Measurements from ENCODE around the gene PLPP4.

The PLPP4 gene

DNA sequence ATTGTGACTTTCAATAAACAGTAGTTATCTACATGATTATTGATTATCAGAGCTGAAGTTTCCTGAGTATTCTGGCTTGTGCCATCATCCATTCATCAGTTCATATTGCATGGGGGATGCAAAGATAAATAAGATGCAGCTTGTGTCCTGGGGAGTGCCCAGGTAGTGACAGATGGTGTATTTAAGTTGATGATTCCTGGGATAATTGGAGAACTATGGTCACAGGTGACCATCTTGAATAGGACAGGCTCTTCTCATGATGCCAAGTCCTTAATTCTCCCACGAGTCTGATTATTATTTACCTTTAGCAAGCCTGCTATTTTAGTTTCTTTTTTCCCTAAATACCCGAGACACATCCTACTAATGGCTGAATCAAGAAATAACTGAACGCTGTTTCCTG, 64.9 kb downstream of the PLPP4 start:
- no peak overlapping the region for H3K4me3 ChIP-seq (ENCODE audit: low read depth, low read length)
- TF ChIP-seq, protein P1, sequence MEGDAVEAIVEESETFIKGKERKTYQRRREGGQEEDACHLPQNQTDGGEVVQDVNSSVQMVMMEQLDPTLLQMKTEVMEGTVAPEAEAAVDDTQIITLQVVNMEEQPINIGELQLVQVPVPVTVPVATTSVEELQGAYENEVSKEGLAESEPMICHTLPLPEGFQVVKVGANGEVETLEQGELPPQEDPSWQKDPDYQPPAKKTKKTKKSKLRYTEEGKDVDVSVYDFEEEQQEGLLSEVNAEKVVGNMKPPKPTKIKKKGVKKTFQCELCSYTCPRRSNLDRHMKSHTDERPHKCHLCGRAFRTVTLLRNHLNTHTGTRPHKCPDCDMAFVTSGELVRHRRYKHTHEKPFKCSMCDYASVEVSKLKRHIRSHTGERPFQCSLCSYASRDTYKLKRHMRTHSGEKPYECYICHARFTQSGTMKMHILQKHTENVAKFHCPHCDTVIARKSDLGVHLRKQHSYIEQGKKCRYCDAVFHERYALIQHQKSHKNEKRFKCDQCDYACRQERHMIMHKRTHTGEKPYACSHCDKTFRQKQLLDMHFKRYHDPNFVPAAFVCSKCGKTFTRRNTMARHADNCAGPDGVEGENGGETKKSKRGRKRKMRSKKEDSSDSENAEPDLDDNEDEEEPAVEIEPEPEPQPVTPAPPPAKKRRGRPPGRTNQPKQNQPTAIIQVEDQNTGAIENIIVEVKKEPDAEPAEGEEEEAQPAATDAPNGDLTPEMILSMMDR (IDR thresholded peaks at IDR 0.05; ENCODE audit: control insufficient read depth, extremely low read depth, insufficient read depth) = no peak
- DNase-seq (ENCODE audit: low read depth) = no peak

DNA sequence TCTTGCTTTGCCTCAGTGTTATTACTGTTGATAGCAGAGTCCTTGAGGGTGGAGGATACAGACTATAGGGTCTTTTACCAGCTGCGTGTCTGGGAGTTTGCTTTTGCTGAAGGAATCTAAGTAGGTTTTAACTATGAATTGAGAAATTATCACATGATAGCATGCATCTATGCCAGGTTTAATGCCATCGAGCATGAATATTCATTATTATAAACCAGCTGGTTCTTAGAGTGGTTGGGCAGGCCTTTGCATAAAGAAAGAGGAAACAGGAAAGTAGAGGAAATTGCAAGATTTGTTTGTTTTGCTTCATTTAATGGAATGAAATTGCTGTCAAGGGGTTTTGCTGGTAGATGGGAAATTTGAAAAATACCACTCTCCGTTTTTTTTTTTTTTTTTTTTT, 70.7 kb downstream of the PLPP4 start:
- DNase-seq (ENCODE audit: low read depth) = no peak
- TF ChIP-seq, protein P1 (IDR thresholded peaks at IDR 0.05; ENCODE audit: control insufficient read depth, extremely low read depth, insufficient read depth) = no peak
- H3K4me3 ChIP-seq (ENCODE audit: low read depth, low read length) = no peak overlapping the region

DNA sequence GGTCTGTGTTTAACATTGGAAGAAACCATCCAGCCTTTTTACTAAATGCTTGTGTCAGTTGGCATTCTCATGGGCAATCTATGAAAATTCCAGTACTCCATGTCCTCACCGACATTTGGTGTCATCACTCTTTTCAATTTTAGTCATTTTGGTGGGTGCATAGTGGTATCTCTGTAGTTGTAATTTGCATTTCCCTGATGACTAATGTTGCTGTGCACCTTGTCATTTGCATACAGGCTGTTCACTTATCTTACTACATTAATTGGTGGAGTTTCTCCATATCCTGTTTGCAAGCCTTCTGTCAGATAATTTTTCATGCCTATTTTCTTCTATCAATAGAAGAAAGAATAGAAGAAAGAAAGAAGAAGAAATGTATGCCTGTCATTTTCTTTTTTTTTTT, 73.7 kb downstream of the PLPP4 start:
- DNase-seq (ENCODE audit: low read depth) = no peak
- TF ChIP-seq, protein P1 (IDR thresholded peaks at IDR 0.05; ENCODE audit: control insufficient read depth, extremely low read depth, insufficient read depth) = no peak
- H3K4me3 ChIP-seq (ENCODE audit: low read depth, low read length) = no peak overlapping the region

DNA sequence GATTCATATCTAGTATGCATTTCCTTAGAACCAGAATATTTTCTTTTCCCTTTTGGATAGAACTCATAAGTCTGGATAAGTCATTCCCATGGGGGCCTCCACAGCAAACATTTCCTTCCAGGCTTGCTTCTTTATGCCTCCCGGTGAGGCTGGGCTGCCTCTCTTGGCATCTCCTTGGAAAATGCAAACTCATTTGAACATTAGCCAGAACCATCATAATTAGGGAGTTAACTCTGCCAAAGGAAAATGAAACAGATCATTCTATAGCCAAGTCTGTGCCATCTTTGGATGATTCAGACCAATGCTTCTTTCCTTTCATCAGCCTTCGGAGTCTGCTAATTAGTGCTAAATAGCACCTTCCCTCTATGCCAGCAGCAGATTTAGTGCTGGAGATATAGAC, 81.1 kb downstream of the PLPP4 start:
- DNase-seq (ENCODE audit: low read depth) = no peak
- TF ChIP-seq, protein P1 (IDR thresholded peaks at IDR 0.05; ENCODE audit: control insufficient read depth, extremely low read depth, insufficient read depth) = no peak
- H3K4me3 ChIP-seq (ENCODE audit: low read depth, low read length) = no peak overlapping the region

DNA sequence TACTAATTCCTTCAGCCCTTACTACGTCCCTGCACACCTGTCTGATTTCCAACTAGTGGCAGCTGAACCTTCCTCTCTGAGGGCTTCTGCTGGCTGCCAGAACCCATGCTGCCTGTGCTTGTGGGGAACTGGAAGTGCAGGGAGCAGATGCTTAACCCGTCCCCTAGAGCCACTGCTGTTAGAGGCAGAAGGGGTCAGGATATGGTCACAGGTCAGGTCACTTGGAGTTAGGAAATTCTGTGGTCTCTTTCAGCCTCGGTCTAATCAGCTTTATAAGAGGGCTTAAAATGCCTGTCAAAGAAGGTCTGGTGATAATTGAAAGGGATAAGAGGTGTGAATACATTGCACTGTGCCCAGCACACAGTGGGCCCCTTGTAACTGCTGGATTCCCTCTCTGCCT, 82.0 kb downstream of the PLPP4 start:
- H3K4me3 ChIP-seq (ENCODE audit: low read depth, low read length) = no peak overlapping the region
- no peak for DNase-seq (ENCODE audit: low read depth)
- TF ChIP-seq, protein P1 (IDR thresholded peaks at IDR 0.05; ENCODE audit: control insufficient read depth, extremely low read depth, insufficient read depth) = no peak

DNA sequence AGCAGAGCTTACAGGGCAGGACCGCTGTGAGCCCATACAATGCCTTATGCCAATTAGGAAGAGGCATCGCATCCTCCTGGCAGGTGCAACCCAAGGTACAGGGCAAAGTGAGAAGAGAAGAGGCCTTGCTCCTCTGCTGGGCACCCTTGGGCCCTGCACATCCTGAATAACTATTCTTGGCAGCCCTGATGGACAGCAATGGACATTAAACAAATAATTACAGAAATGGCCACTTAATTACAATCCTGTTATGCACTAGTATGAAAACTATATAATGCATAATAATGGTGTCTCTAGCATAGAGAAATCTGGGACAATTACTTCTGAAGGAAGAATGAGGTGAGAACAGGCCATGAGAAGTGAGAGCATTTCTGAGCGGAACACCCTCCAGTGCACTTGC, 83.5 kb downstream of the PLPP4 start:
- H3K4me3 ChIP-seq (ENCODE audit: low read depth, low read length) = no peak overlapping the region
- DNase-seq (ENCODE audit: low read depth) = no peak
- TF ChIP-seq, protein P1 (IDR thresholded peaks at IDR 0.05; ENCODE audit: control insufficient read depth, extremely low read depth, insufficient read depth) = no peak

DNA sequence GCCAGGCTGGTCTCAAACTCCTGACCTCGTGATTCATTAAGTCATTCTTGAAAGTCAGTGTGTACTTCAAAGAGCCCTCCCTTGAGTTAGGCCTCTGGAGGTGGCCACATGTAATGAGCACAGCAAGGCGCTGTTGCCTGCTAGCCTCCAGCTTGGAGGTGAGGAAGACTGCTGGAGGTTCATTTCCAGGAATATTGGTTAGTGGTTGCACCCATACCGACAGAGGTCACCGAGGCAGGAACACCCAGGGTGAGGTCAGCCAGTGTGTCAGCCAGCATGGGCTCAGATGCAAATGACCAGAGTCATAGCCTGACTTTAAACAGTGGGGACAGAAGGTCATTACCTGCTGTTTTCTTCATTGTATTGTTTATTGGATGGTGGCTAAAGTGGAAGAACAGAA, 85.0 kb downstream of the PLPP4 start:
- no peak overlapping the region for H3K4me3 ChIP-seq (ENCODE audit: low read depth, low read length)
- DNase-seq (ENCODE audit: low read depth) = no peak
- TF ChIP-seq, protein P1 (IDR thresholded peaks at IDR 0.05; ENCODE audit: control insufficient read depth, extremely low read depth, insufficient read depth) = no peak

Measured in LNCaP clone FGC (cell line).